Middle frontal gyrus (tissue), 1 donor: ENCODE data around the gene FUBP3.
"Not testable (repeated sequence)": the region's sequence is repeated elsewhere in the genome, so short reads cannot be mapped to it uniquely, and the experiment has no call there.

ENCODE experiments used
- DNase-seq: peaks from one replicate; pipeline ENCODE4 v3.0.0-alpha.2; 2015; ENCODE audit warnings: low spot score; ENCODE audit errors: extremely low spot score

The FUBP3 gene

GRCh38 chr9:130555968-130556367, 23.4 kb upstream of the FUBP3 start:
- DNase-seq, result no peak

GRCh38 chr9:130556396-130557076, 22.8 kb upstream of the FUBP3 start:
- DNase-seq, result no peak

GRCh38 chr9:130557077-130557468, 22.3 kb upstream of the FUBP3 start:
- no peak for DNase-seq

- DNase-seq, result no peak
Measured at GRCh38 chr9:130561056-130561455, 18.3 kb upstream of the FUBP3 start.

GRCh38 chr9:130562525-130562924, 16.9 kb upstream of the FUBP3 start:
- not testable (repeated sequence) for DNase-seq

- no peak for DNase-seq
Measured at GRCh38 chr9:130563797-130564196, 15.6 kb upstream of the FUBP3 start.

- DNase-seq, result no peak
Measured at GRCh38 chr9:130565792-130566191, 13.6 kb upstream of the FUBP3 start.

- no peak for DNase-seq
Measured at GRCh38 chr9:130570208-130570607, 9.2 kb upstream of the FUBP3 start.

- DNase-seq, result no peak
Measured at GRCh38 chr9:130575514-130575913, 3.9 kb upstream of the FUBP3 start.

- no peak for DNase-seq
Measured at GRCh38 chr9:130576176-130576575, 3.2 kb upstream of the FUBP3 start.

- no peak for DNase-seq
Measured at GRCh38 chr9:130579738-130580463, 524 bp downstream of the FUBP3 start.

- DNase-seq, result no peak
Measured at GRCh38 chr9:130581766-130582165, 2.4 kb downstream of the FUBP3 start.

GRCh38 chr9:130583271-130583670, 3.9 kb downstream of the FUBP3 start:
- no peak for DNase-seq

GRCh38 chr9:130587921-130588320, 8.5 kb downstream of the FUBP3 start:
- DNase-seq, result no peak

GRCh38 chr9:130588416-130588815, 9.0 kb downstream of the FUBP3 start:
- DNase-seq, result no peak

- no peak for DNase-seq
Measured at GRCh38 chr9:130589754-130590153, 10.4 kb downstream of the FUBP3 start.

GRCh38 chr9:130590305-130590704, 10.9 kb downstream of the FUBP3 start:
- no peak for DNase-seq

GRCh38 chr9:130593020-130593419, 13.6 kb downstream of the FUBP3 start:
- no peak for DNase-seq

- no peak for DNase-seq
Measured at GRCh38 chr9:130597228-130597627, 17.9 kb downstream of the FUBP3 start.

GRCh38 chr9:130598188-130598587, 18.8 kb downstream of the FUBP3 start:
- no peak for DNase-seq

GRCh38 chr9:130599625-130600024, 20.2 kb downstream of the FUBP3 start:
- DNase-seq, result no peak

- no peak for DNase-seq
Measured at GRCh38 chr9:130601100-130601499, 21.7 kb downstream of the FUBP3 start.

GRCh38 chr9:130604295-130604694, 24.9 kb downstream of the FUBP3 start:
- DNase-seq, result no peak
